Measurements from ENCODE around the gene FEM1C.

Gene FEM1C

DNA sequence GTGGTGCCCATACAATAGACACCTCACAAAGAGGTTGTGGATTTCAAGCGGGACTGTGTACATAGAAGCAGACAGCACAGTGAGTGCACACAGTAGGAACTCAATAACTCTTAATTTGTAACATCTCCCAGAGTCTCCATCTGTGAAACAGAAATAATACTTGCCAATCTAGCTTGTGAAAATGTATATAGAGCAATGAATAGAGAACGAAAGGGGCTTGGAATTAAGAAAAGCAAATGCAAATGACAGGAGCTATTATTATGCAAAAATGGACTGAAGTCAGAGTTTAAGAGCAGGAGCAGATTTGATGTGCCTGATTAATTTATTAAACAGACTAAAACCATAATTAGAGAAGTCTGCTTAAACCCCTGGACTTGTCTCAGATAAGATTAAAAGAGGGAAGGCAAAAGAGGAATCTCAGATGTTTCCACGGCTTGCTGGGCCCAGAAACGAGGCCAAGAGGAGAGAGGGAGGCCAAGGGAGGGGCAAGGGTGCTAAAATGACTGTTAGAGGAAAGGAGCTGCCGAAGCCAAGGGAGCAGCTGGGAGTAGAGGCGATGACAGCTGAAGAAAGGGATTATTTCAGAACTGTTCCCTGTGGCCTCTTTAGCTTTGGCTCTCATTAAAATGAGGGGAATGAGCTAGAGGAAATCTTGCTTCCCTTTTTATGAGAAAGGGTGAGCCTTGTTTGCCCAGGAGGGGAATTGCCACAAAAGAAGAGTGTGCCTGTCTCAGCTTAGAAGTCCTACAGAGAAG is 72.1 kb downstream of the FEM1C start:
- no peak overlapping the region for H3K4me3 ChIP-seq (ENCODE audit: low read depth, low read length)
- no peak for DNase-seq (ENCODE audit: low read depth)
- TF ChIP-seq, protein P1, sequence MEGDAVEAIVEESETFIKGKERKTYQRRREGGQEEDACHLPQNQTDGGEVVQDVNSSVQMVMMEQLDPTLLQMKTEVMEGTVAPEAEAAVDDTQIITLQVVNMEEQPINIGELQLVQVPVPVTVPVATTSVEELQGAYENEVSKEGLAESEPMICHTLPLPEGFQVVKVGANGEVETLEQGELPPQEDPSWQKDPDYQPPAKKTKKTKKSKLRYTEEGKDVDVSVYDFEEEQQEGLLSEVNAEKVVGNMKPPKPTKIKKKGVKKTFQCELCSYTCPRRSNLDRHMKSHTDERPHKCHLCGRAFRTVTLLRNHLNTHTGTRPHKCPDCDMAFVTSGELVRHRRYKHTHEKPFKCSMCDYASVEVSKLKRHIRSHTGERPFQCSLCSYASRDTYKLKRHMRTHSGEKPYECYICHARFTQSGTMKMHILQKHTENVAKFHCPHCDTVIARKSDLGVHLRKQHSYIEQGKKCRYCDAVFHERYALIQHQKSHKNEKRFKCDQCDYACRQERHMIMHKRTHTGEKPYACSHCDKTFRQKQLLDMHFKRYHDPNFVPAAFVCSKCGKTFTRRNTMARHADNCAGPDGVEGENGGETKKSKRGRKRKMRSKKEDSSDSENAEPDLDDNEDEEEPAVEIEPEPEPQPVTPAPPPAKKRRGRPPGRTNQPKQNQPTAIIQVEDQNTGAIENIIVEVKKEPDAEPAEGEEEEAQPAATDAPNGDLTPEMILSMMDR (IDR thresholded peaks at IDR 0.05; ENCODE audit: low read depth, low read length, missing control alignments): no peak

DNA sequence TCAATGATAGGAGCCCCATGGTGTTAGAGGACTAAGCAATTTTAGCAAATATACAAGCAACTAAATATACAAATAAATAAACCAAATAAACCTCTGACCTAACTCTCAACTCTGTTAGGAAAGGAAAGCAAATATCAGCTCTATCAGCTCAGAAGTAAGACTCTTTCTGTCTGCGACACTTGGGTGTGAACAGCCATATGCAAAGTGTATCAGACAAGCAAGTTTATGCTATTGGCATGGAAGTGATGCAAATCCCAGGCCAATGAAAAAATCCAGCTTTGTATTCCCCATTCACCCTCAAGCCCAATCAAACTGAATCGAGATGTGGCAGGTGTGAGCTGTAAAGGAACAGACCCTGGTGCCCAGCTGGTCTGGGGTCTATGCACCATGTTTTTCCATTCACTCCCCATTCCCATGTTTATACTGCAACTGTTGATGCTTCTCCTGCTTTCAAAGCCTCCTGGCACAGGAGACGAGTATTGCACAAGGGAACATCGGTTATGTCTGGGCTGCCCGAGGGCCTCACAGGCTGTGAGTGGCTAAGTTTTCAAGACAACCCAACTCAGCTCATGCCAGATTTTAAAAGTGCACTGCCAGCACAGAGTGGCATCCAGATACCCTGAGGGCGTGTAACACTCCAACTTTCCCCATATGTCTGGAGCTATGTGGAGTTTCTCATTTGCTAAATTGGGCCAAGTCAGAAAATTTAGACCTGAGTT is 73.1 kb downstream of the FEM1C start:
- H3K4me3 ChIP-seq (ENCODE audit: low read depth, low read length): no peak overlapping the region
- TF ChIP-seq, protein P1 (IDR thresholded peaks at IDR 0.05; ENCODE audit: low read depth, low read length, missing control alignments): no peak

DNA sequence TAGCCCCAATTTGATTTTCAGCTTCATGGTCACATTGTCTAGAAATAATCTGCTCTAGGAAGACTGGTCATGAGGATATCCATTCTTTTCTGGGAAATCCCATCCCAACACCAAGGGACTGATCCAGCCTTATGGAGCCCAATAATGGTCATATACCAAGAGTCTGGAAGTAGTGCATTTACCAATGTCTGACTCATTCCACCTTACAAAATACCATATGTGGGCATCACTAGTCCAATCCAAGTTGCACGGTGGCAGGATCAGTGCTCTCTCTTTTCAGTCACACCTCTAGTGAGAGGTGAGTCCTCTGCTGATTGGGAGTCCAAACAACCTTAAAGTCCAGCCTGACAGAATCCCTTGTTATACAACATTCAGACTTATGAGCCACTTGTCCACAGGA is 73.7 kb downstream of the FEM1C start:
- no peak overlapping the region for H3K4me3 ChIP-seq (ENCODE audit: low read depth, low read length)
- TF ChIP-seq, protein P1 (IDR thresholded peaks at IDR 0.05; ENCODE audit: low read depth, low read length, missing control alignments): no peak
- no peak for DNase-seq (ENCODE audit: low read depth)

More for the DNA sequence above, 73.1 kb downstream of the FEM1C start:
- DNase-seq (ENCODE audit: low read depth): no peak

All from GM12864 (cell line).